H9 (cell line): Measurements from ENCODE around the gene MRPL3. TPM values are rescaled to one million over a fixed set of nuclear protein-coding genes. Genes with fewer than 3 reads are reported as not detected.

Source experiments
- DNase-seq: peaks from one replicate; pipeline ENCODE4 v3.0.0-alpha.2; 2017
- H2AFZ ChIP-seq: one replicate; pipeline ENCODE4 v1.6.1; 2013; ENCODE audit warnings: mild to moderate bottlenecking, low read length, control low read depth, moderate library complexity
- H2AK5ac ChIP-seq: 2 replicates; pipeline ENCODE4 v1.6.1; 2013; ENCODE audit warnings: low read length, control low read depth, mixed read lengths; ENCODE audit not compliant: insufficient read length
- H2BK120ac ChIP-seq: one replicate; pipeline ENCODE4 v1.6.1; 2013; ENCODE audit warnings: low read depth, mild to moderate bottlenecking, low read length, control low read depth, inconsistent platforms; ENCODE audit not compliant: poor library complexity, severe bottlenecking
- H2BK12ac ChIP-seq: 2 replicates; pipeline ENCODE4 v1.6.1; 2013; ENCODE audit warnings: low read length, control low read depth, mixed read lengths, low read depth; ENCODE audit not compliant: insufficient read length
- H2BK15ac ChIP-seq: 2 replicates; pipeline ENCODE4 v1.6.1; 2013; ENCODE audit warnings: low read depth, low read length, control low read depth
- H2BK20ac ChIP-seq: one replicate; pipeline ENCODE4 v1.6.1; 2013; ENCODE audit warnings: low read depth, mild to moderate bottlenecking, low read length, control low read depth, inconsistent platforms; ENCODE audit not compliant: poor library complexity, severe bottlenecking
- H2BK5ac ChIP-seq: 2 replicates; pipeline ENCODE4 v1.6.1; 2013; ENCODE audit warnings: low read length, control low read depth, mixed read lengths; ENCODE audit not compliant: insufficient read length
- H3K14ac ChIP-seq: 2 replicates; pipeline ENCODE4 v1.6.1; 2013; ENCODE audit warnings: low read length, control low read depth; ENCODE audit not compliant: insufficient read depth
- H3K18ac ChIP-seq: 2 replicates; pipeline ENCODE4 v1.6.1; 2013; ENCODE audit warnings: low read depth, mild to moderate bottlenecking, mixed read lengths, low read length, control low read depth; ENCODE audit not compliant: insufficient read length
- H3K23ac ChIP-seq: 2 replicates; pipeline ENCODE4 v1.6.1; 2013; ENCODE audit warnings: low read length, control low read depth, mixed read lengths, low read depth; ENCODE audit not compliant: insufficient read length
- H3K23me2 ChIP-seq: 2 replicates; pipeline ENCODE4 v1.6.1; 2013; ENCODE audit warnings: low read depth, mild to moderate bottlenecking, mixed read lengths, low read length, control low read depth; ENCODE audit not compliant: insufficient read length, poor library complexity, severe bottlenecking
- H3K27ac ChIP-seq: 2 replicates; pipeline ENCODE4 v1.5.1; 2013; ENCODE audit warnings: low read length, control low read depth, mixed read lengths, low read depth; ENCODE audit not compliant: insufficient read length
- H3K27me3 ChIP-seq: 2 replicates; pipeline ENCODE4 v1.6.1; 2013; ENCODE audit warnings: low read length, control low read depth, inconsistent platforms; ENCODE audit not compliant: insufficient read depth
- H3K4ac ChIP-seq: 2 replicates; pipeline ENCODE4 v1.6.1; 2013; ENCODE audit warnings: low read depth, mild to moderate bottlenecking, control low read depth, inconsistent platforms, low read length, moderate library complexity
- H3K4me1 ChIP-seq: 2 replicates; pipeline ENCODE4 v1.6.1; 2013; ENCODE audit warnings: low read length, control low read depth, inconsistent platforms; ENCODE audit not compliant: insufficient read depth
- H3K4me2 ChIP-seq: 2 replicates; pipeline ENCODE4 v1.6.1; 2013; ENCODE audit warnings: low read length, control low read depth, mixed read lengths; ENCODE audit not compliant: insufficient read length, insufficient read depth
- H3K56ac ChIP-seq: 2 replicates; pipeline ENCODE4 v1.6.1; 2013; ENCODE audit warnings: low read depth, mild to moderate bottlenecking, mixed read lengths, low read length, control low read depth; ENCODE audit not compliant: insufficient read length
- H3K79me1 ChIP-seq: 2 replicates; pipeline ENCODE4 v1.6.1; 2013; ENCODE audit warnings: low read depth, mild to moderate bottlenecking, moderate library complexity, low read length, control low read depth, inconsistent platforms; ENCODE audit not compliant: insufficient read depth, poor library complexity, severe bottlenecking
- H3K79me2 ChIP-seq: 2 replicates; pipeline ENCODE4 v1.6.1; 2013; ENCODE audit warnings: low read length, control low read depth, inconsistent platforms; ENCODE audit not compliant: insufficient read depth
- H3K9ac ChIP-seq: 2 replicates; pipeline ENCODE4 v1.6.1; 2013; ENCODE audit warnings: low read length, control low read depth, mixed read lengths; ENCODE audit not compliant: insufficient read length; ENCODE audit errors: extremely low read depth
- H3K9me3 ChIP-seq: one replicate; pipeline ENCODE4 v1.6.1; 2013; ENCODE audit warnings: low read depth, low read length, inconsistent platforms; ENCODE audit not compliant: control insufficient read depth
- H3T11ph ChIP-seq: one replicate; pipeline ENCODE4 v1.6.1; 2013; ENCODE audit warnings: mild to moderate bottlenecking, low read length, control low read depth, inconsistent platforms
- H4K20me1 ChIP-seq: one replicate; pipeline ENCODE4 v1.6.1; 2013; ENCODE audit not compliant: control insufficient read depth, insufficient read length, insufficient read depth
- H4K5ac ChIP-seq: 2 replicates; pipeline ENCODE4 v1.6.1; 2013; ENCODE audit warnings: low read depth, mild to moderate bottlenecking, mixed read lengths, low read length, control low read depth; ENCODE audit not compliant: insufficient read length
- H4K8ac ChIP-seq: replicated peaks from 2 replicates; pipeline ENCODE4 v1.6.1; 2013; ENCODE audit warnings: low read length, control low read depth, mixed read lengths, low read depth; ENCODE audit not compliant: insufficient read length
- H4K91ac ChIP-seq: 2 replicates; pipeline ENCODE4 v1.6.1; 2013; ENCODE audit warnings: low read depth, mild to moderate bottlenecking, moderate library complexity, mixed read lengths, low read length, control low read depth; ENCODE audit not compliant: insufficient read length
- H3K27ac Mint-ChIP-seq, 3 experiments: 2 replicates in 2 of 3; 3 replicates in 1 of 3; pipeline ENCODE4 v1.8.0; 2020 to 2021; ENCODE audit warnings: mixed read lengths in 3 of 3, mild to moderate bottlenecking in 1 of 3, moderate library complexity in 1 of 3
- H3K27me3 Mint-ChIP-seq: 2 replicates; pipeline ENCODE4 v1.8.0; 2021; ENCODE audit warnings: low read depth, mild to moderate bottlenecking, moderate library complexity, mixed read lengths
- H3K36me3 Mint-ChIP-seq, 3 experiments: 2 replicates in 2 of 3; 3 replicates in 1 of 3; pipeline ENCODE4 v1.8.0; 2020 to 2021; ENCODE audit warnings: low read depth in 3 of 3, mixed read lengths in 3 of 3; ENCODE audit not compliant: insufficient read depth in 1 of 3
- H3K4me1 Mint-ChIP-seq, 2 experiments: 2 replicates each; pipeline ENCODE4 v1.8.0; 2020; ENCODE audit warnings: mixed read lengths in 2 of 2
- H3K4me3 Mint-ChIP-seq, 2 experiments: 2 replicates in 1 of 2; 3 replicates in 1 of 2; pipeline ENCODE4 v1.8.0; 2020 to 2021; ENCODE audit warnings: mild to moderate bottlenecking in 2 of 2, mixed read lengths in 2 of 2, moderate library complexity in 1 of 2
- H3K9me3 Mint-ChIP-seq, 2 experiments: 2 replicates in 1 of 2; 3 replicates in 1 of 2; pipeline ENCODE4 v1.8.0; 2020; ENCODE audit warnings: mild to moderate bottlenecking in 2 of 2, mixed read lengths in 2 of 2, moderate library complexity in 1 of 2
- WGBS: extraction: QIAGEN DNeasy Blood & Tissue Kit; methylation state at CpG from one replicate; pipeline ENCODE4 v1.1.7; 2013; ENCODE audit warnings: missing lambda C conversion rate, low lambda C conversion rate, mixed read lengths; ENCODE audit not compliant: insufficient read length; ENCODE audit errors: extremely low coverage; 5-methylcytosine and 5-hydroxymethylcytosine counted together
- total RNA-seq: library from RNA; stranded (reverse); gene quantifications from 2 replicates; pipeline ENCODE4 v1.2.1, GENCODE V29; 2021
- TF ChIP-seq, protein P1 (sequence below): fragments of 200-600 bp; sonication (generic); conservative IDR thresholded peaks from 3 replicates; pipeline ENCODE4 v1.8.0; 2021; ENCODE audit warnings: antibody characterized with exemption, mild to moderate bottlenecking

The MRPL3 gene
- total RNA-seq, 1 experiment from 2014 or later: 154 TPM

DNA sequence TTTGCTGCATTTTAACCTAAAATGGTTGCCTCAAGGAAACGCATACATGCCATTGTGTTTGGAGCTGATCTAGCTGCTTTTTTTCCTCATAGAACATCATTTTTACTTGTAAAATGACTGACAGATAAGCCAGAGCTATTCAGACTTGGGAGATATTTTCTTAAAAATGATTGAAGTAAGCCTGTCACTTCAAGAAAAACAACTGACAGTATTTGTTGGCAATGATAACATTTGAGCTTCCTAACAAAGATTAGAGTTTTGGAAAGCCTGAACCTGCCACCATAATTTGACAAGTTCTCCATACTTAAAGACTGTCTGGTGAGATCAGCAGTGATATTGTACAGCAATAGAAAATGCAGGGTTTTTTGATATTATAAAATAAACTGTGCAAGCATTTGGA lies 27.6 kb upstream of the MRPL3 start:
- H3K4ac ChIP-seq: no peak overlapping the region
- Mint-ChIP-seq H3K4me1 (peaks cover 12% of the 10 kb centered on the region in 2 experiments), H3K36me3 (no peaks in the 10 kb centered on the region), H3K4me3 (no peak overlapping the region), H3K27ac (no peak overlapping the region), H3K27me3 (peaks cover 4% of the 10 kb centered on the region; the same call in 1 of the 2 replicates), H3K9me3 (no peaks in the 10 kb centered on the region)
- no CpG with 5 or more reads among the region's 1 CpG for WGBS
- H3K23ac ChIP-seq: no peak overlapping the region
- no peak overlapping the region for H3K4me2 ChIP-seq
- H4K8ac ChIP-seq: no peak overlapping the region
- no peak overlapping the region for H3T11ph ChIP-seq
- H3K14ac ChIP-seq: no peak overlapping the region
- no peak overlapping the region for H2BK15ac ChIP-seq
- no peaks in the 10 kb centered on the region for H3K79me2 ChIP-seq
- no peaks in the 10 kb centered on the region; the same call in 1 of the 2 replicates for H3K4me1 ChIP-seq
- H2AK5ac ChIP-seq: no peak overlapping the region
- TF ChIP-seq, protein P1, sequence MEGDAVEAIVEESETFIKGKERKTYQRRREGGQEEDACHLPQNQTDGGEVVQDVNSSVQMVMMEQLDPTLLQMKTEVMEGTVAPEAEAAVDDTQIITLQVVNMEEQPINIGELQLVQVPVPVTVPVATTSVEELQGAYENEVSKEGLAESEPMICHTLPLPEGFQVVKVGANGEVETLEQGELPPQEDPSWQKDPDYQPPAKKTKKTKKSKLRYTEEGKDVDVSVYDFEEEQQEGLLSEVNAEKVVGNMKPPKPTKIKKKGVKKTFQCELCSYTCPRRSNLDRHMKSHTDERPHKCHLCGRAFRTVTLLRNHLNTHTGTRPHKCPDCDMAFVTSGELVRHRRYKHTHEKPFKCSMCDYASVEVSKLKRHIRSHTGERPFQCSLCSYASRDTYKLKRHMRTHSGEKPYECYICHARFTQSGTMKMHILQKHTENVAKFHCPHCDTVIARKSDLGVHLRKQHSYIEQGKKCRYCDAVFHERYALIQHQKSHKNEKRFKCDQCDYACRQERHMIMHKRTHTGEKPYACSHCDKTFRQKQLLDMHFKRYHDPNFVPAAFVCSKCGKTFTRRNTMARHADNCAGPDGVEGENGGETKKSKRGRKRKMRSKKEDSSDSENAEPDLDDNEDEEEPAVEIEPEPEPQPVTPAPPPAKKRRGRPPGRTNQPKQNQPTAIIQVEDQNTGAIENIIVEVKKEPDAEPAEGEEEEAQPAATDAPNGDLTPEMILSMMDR: no peak
- no peaks in the 10 kb centered on the region for H3K27me3 ChIP-seq
- no peak overlapping the region for H4K91ac ChIP-seq
- H2BK5ac ChIP-seq: no peak overlapping the region
- H2BK12ac ChIP-seq: no peak overlapping the region
- no peak overlapping the region for H2AFZ ChIP-seq
- H4K5ac ChIP-seq: no peak overlapping the region
- no peak for DNase-seq
- no peak overlapping the region for H3K9ac ChIP-seq
- H3K23me2 ChIP-seq: no peaks in the 10 kb centered on the region
- H3K79me1 ChIP-seq: no peaks in the 10 kb centered on the region
- H3K9me3 ChIP-seq: no peaks in the 10 kb centered on the region
- H3K18ac ChIP-seq: no peak overlapping the region
- no peaks in the 10 kb centered on the region for H4K20me1 ChIP-seq
- no peak overlapping the region for H2BK20ac ChIP-seq
- H3K56ac ChIP-seq: no peak overlapping the region
- H3K27ac ChIP-seq: no peak overlapping the region
- no peak overlapping the region for H2BK120ac ChIP-seq
